ENCODE results near the gene TBC1D5.

- no peak for TF ChIP-seq CTCF (IDR thresholded peaks at IDR 0.05; ENCODE audit: low read depth, low read length)
- no peak for TF ChIP-seq POLR2A (IDR thresholded peaks at IDR 0.05; ENCODE audit: extremely low read depth, insufficient read length)
Observed at GRCh38 chr3:17360991-17361390, 381.4 kb downstream of the TBC1D5 start.

Data from NB4 (cell line).